ENCODE measurements around the gene TCERG1L. TPM values are rescaled to one million over a fixed set of nuclear protein-coding genes. Genes with fewer than 3 reads are reported as not detected.

Gene TCERG1L
- total and polyA plus RNA-seq, 10 donors: 0.03 to 1.2 (median 0.30) TPM; not detected in 3

- no peaks in the 10 kb centered on the region for H3K4me1 ChIP-seq
- no peak overlapping the region for H3K27ac ChIP-seq
- intact Hi-C loops (cut with DNase I; ENCODE audit: low total_unique reads): no loop called here
- peaks cover 0 to 13% (median 0%) of the 10 kb centered on the region in 7 donors for H3K27me3 ChIP-seq (replicated peaks in 1 of 7)
- no peaks in the 10 kb centered on the region for H3K36me3 ChIP-seq
- no peak overlapping the region for H3K4me3 ChIP-seq
- peak; percentile 71 for DNase-seq
- WGBS, 5 donors: 77 to 92% (median 85%) methylated on average over 11 to 17 of the region's 17 CpGs
- H3K9me3 ChIP-seq: no peaks in the 10 kb centered on the region
- TF ChIP-seq CTCF (IDR thresholded peaks at IDR 0.05 in 8 of 11, conservative IDR thresholded peaks at IDR 0.05 in 3 of 11) (no peak), POLR2AphosphoS5 (IDR thresholded peaks at IDR 0.05) (no peak), POLR2A (IDR thresholded peaks at IDR 0.05) (no peak)
These were observed 92.5 kb downstream of the TCERG1L start for GRCh38 chr10:131218811-131219583.

- DNase-seq: peak; percentile 66
- 64 to 83% (median 71%) methylated on average over 9 of the region's 9 CpGs for WGBS, 5 donors
- TF ChIP-seq CTCF (IDR thresholded peaks at IDR 0.05 in 8 of 11, conservative IDR thresholded peaks at IDR 0.05 in 3 of 11): no peak
- TF ChIP-seq POLR2A (IDR thresholded peaks at IDR 0.05): no peak
- Histone ChIP-seq H3K9me3 (no peaks in the 10 kb centered on the region), H3K36me3 (no peaks in the 10 kb centered on the region), H3K4me1 (no peaks in the 10 kb centered on the region), H3K27ac (no peak overlapping the region), H3K27me3 (replicated peaks in 1 of 7) (peaks cover 0 to 11% (median 0%) of the 10 kb centered on the region in 7 donors), H3K4me3 (no peak overlapping the region)
- intact Hi-C loops (cut with DNase I; ENCODE audit: low total_unique reads): no loop called here
These were observed 94.8 kb downstream of the TCERG1L start for GRCh38 chr10:131216681-131217230.

- peak; percentile 60 for DNase-seq
- Histone ChIP-seq H3K27me3 (replicated peaks in 1 of 7) (peaks cover 0 to 5% (median 0%) of the 10 kb centered on the region in 7 donors), H3K4me1 (no peaks in the 10 kb centered on the region), H3K36me3 (no peaks in the 10 kb centered on the region), H3K4me3 (no peak overlapping the region), H3K27ac (no peak overlapping the region), H3K9me3 (no peaks in the 10 kb centered on the region)
- intact Hi-C loops (cut with DNase I; ENCODE audit: low total_unique reads): no loop called here
- 89 to 96% (median 93%) methylated on average over 6 of the region's 6 CpGs for WGBS, 5 donors
- no peak for TF ChIP-seq POLR2A (IDR thresholded peaks at IDR 0.05)
- no peak for TF ChIP-seq POLR2AphosphoS5 (IDR thresholded peaks at IDR 0.05)
- TF ChIP-seq CTCF (IDR thresholded peaks at IDR 0.05 in 8 of 11, conservative IDR thresholded peaks at IDR 0.05 in 3 of 11): no peak
These were observed 95.7 kb downstream of the TCERG1L start for GRCh38 chr10:131215776-131216175.

- H3K27me3 ChIP-seq (replicated peaks in 1 of 7): no peaks in the 10 kb centered on the region
- H3K36me3 ChIP-seq: no peaks in the 10 kb centered on the region
- 81 to 89% (median 84%) methylated on average over 17 of the region's 17 CpGs for WGBS, 5 donors
- intact Hi-C loops (cut with DNase I; ENCODE audit: low total_unique reads): no loop called here
- no peak overlapping the region for H3K4me3 ChIP-seq
- no peak for TF ChIP-seq POLR2AphosphoS5 (IDR thresholded peaks at IDR 0.05)
- TF ChIP-seq CTCF (IDR thresholded peaks at IDR 0.05 in 8 of 11, conservative IDR thresholded peaks at IDR 0.05 in 3 of 11): no peak
- no peak for TF ChIP-seq POLR2A (IDR thresholded peaks at IDR 0.05)
- H3K4me1 ChIP-seq: no peaks in the 10 kb centered on the region
- H3K27ac ChIP-seq: no peak overlapping the region
- no peak for DNase-seq
- H3K9me3 ChIP-seq: no peaks in the 10 kb centered on the region
These were observed 96.8 kb downstream of the TCERG1L start for GRCh38 chr10:131214521-131215244.
